Stimulated activated CD8-positive, alpha-beta memory T cell treated with anti-CD3 and anti-CD28 coated beads, Interleukin-7, amount 100 ng/mL, for 48 hours (primary cell): ENCODE data around the gene ZNF335.

ENCODE experiments used
- DNase-seq, 2 donors: peaks; one replicate each; pipeline ENCODE4 v3.0.0-alpha.2; 2020; ENCODE audit warnings: low read depth in 1 of 2; ENCODE audit errors: extremely low read depth in 1 of 2

The ZNF335 gene

GRCh38 chr20:45971675-45972499 lies at the start of gene ZNF335:
Gene ZNF335, minus strand, starts transcription at chr20:45972203. Its CDS starts 793 bp downstream, at chr20:45971410.
- peak; percentile 90 to 91 for DNase-seq

- no peak for DNase-seq
Observed at GRCh38 chr20:46020555-46020954, 48.6 kb upstream of the ZNF335 start.

- no peak for DNase-seq
Observed at GRCh38 chr20:46018611-46019010, 46.6 kb upstream of the ZNF335 start.

GRCh38 chr20:46018112-46018511 lies 46.1 kb upstream of the ZNF335 start:
- DNase-seq: no peak

GRCh38 chr20:46017272-46017671 lies 45.3 kb upstream of the ZNF335 start:
- DNase-seq: no peak

- DNase-seq: no peak
Observed at GRCh38 chr20:46014517-46015396, 42.8 kb upstream of the ZNF335 start.

GRCh38 chr20:46013829-46014516 lies 42.0 kb upstream of the ZNF335 start:
- peak in 1 of 2 donors; percentile 45 for DNase-seq

GRCh38 chr20:46013322-46013828 lies 41.4 kb upstream of the ZNF335 start:
- no peak for DNase-seq

- no peak for DNase-seq
Observed at GRCh38 chr20:46012921-46013320, 40.9 kb upstream of the ZNF335 start.

- no peak for DNase-seq
Observed at GRCh38 chr20:46011631-46012482, 39.9 kb upstream of the ZNF335 start.

- no peak for DNase-seq
Observed at GRCh38 chr20:46010491-46011391, 38.7 kb upstream of the ZNF335 start.

- no peak for DNase-seq
Observed at GRCh38 chr20:46009816-46010215, 37.8 kb upstream of the ZNF335 start.

GRCh38 chr20:46007671-46008070 lies 35.7 kb upstream of the ZNF335 start:
- DNase-seq: no peak

GRCh38 chr20:46006964-46007363 lies 35.0 kb upstream of the ZNF335 start:
- no peak for DNase-seq

GRCh38 chr20:46006022-46006705 lies 34.2 kb upstream of the ZNF335 start:
- DNase-seq: no peak

GRCh38 chr20:46004889-46005473 lies 33.0 kb upstream of the ZNF335 start:
- no peak for DNase-seq

GRCh38 chr20:46004187-46004586 lies 32.2 kb upstream of the ZNF335 start:
- DNase-seq: no peak

GRCh38 chr20:46002008-46002407 lies 30.0 kb upstream of the ZNF335 start:
- DNase-seq: no peak
